GM12891 (cell line): Measurements from ENCODE around the gene PHKA1.

Experiments used
- PAX5 ChIP-seq: IDR thresholded peaks from 2 replicates; pipeline ENCODE4 v1.6.1; 2011; ENCODE audit warnings: low read length, moderate library complexity, mild to moderate bottlenecking; ENCODE audit not compliant: insufficient read depth, severe bottlenecking
- POLR2A ChIP-seq: IDR thresholded peaks from 2 replicates; pipeline ENCODE4 v1.6.1; 2011; ENCODE audit warnings: low read depth, low read length, control low read depth
- POLR2AphosphoS5 ChIP-seq: IDR thresholded peaks from 2 replicates; pipeline ENCODE4 v1.6.1; 2011; ENCODE audit warnings: low read depth, low read length, control low read depth
- POU2F2 ChIP-seq: IDR thresholded peaks from 2 replicates; pipeline ENCODE4 v1.6.1; 2011; ENCODE audit warnings: low read depth, mild to moderate bottlenecking, control low read depth, low read length, moderate library complexity
- SPI1 ChIP-seq: IDR thresholded peaks from 2 replicates; pipeline ENCODE4 v1.6.1; 2011; ENCODE audit warnings: low read depth, low read length, control low read depth
- TAF1 ChIP-seq: IDR thresholded peaks from 2 replicates; pipeline ENCODE4 v1.6.1; 2011; ENCODE audit warnings: low read depth, low read length, control low read depth

DNA sequence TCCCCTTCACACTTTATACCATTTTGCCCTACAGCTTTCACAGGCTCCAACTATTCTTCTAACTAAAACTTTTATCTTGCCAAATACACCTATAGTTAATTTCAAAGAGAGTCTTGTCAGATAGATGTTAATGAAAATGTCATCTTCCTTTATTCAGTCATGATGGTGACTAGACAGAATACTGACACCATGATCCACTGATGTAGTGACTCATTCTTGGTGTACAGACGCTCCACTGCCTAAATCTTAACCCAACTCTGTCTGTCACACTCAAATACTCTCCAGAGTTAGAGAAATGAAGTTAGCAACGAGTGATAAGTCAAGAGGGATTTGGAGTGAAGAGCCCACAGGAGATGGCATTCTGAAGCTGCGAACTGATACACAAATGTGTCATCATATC lies 109.4 kb downstream of the PHKA1 start:
- no peak for TF ChIP-seq POLR2A
- TF ChIP-seq POU2F2: no peak
- TF ChIP-seq TAF1: no peak
- no peak for TF ChIP-seq SPI1
- TF ChIP-seq POLR2AphosphoS5: no peak
- no peak for TF ChIP-seq PAX5
